Inflammatory macrophage (primary cell): ENCODE data around the gene BNC2.
A peak's percentile ranks its signal among the peaks of the same experiment; 100 is the strongest.
"Not testable (repeated sequence)": the region's sequence is repeated elsewhere in the genome, so short reads cannot be mapped to it uniquely, and the experiment has no call there.

Experiments used
- DNase-seq, 2 donors: peaks; one replicate each; pipeline ENCODE4 v3.0.0-alpha.2; 2020 to 2022

The BNC2 gene

DNA sequence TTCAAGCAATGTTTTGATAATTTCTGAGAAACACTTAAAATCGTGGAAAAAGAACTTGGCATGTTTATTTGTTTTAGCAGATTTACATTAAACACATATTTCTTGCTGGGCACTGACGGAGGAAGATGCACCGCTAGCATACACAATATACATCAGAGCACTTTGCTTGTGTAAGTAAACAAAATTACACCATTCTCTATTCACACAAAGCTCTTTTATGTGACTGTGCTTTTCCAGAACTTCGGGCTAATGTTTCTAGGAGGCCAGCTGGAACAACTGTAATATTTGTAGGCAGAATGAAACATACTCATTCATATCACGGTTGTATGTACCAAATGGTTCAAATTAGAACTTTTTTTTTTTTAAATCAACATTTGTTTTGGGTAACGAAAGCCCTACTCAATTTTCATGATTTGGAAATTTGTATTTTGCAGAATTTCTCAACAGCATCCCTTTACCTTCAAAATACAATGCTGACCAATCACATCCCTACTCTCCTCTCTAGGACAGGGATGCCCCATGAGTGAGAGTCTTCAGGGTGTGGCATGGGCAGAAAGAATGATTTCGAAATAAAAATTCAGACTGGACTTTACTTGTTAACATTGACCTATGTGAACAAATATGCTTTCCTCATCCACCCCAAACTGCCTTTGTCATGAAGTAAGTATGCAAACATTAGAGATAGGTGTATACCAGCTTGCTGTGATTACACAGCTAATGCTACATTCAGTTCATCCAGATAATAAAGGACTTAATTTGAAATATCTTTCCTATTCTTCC is 425.1 kb downstream of the BNC2 start:
- DNase-seq, result no peak

GRCh38 chr9:16442622-16443021 is 427.8 kb downstream of the BNC2 start:
- no peak for DNase-seq

- no peak for DNase-seq
These were observed 428.7 kb downstream of the BNC2 start for GRCh38 chr9:16441791-16442190.

DNA sequence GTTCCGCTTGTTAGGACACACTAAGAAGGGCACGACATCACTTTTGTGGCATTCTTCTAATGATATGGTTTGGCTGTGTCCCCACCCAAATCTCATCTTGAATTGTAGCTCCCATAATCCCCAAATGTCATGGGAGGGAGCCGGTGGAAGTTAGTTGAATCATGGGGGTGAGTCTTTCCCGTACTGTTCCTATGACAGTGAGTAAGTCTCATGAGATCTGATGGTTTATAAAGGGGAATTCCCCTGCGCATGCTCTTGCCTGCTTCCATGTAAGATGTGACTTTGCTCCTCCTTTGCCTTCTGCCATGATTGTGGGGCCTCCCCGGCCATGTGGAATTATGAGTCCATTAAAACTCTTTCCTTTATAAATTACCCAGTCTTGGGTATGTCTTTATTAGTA is 431.6 kb downstream of the BNC2 start:
- DNase-seq, result not testable (repeated sequence)

- DNase-seq, result no peak
These were observed 433.9 kb downstream of the BNC2 start for GRCh38 chr9:16436545-16436944.

DNA sequence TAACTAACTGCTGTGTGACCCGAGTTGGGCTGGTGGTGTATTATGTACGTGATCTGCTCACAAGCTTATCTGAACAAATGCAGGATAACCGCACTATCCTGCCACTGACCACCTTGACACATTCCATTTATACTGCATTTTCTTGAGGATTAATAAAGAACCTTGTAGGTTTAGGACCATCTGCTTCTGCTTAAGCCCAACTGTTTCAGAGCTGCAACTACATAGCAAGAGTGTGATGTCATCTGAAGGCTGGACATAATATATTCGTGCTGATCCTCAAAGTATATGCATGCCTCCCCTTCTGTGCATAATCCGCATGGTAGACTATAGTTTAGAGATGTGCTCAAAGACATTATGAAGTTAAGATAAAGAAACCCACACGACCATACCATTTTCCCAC is 435.9 kb downstream of the BNC2 start:
- DNase-seq, result no peak

- no peak for DNase-seq
These were observed 437.0 kb downstream of the BNC2 start for GRCh38 chr9:16433494-16433893.

- DNase-seq, result no peak
These were observed 438.6 kb downstream of the BNC2 start for GRCh38 chr9:16431666-16432392.

DNA sequence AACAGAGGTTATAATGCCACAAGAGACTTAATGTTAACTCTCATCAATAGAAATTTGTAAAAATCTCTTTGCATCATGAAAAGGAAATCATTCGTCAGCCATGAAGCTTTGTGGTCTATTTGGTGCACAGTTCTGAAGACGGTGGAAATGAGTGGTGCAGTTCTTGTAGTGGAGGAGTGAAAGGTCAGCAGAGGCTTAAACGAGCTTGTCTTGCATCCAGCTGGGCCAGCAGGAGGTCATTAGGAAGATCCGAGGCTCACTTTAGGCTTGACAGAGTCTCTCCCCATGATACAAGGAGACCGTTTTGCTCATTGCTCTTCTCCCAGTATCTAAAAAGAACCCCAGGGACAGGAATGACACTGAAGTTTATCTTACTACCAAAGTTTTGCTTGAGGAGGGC is 440.8 kb downstream of the BNC2 start:
- DNase-seq, result no peak

GRCh38 chr9:16427873-16428427 is 442.5 kb downstream of the BNC2 start:
- no peak for DNase-seq

DNA sequence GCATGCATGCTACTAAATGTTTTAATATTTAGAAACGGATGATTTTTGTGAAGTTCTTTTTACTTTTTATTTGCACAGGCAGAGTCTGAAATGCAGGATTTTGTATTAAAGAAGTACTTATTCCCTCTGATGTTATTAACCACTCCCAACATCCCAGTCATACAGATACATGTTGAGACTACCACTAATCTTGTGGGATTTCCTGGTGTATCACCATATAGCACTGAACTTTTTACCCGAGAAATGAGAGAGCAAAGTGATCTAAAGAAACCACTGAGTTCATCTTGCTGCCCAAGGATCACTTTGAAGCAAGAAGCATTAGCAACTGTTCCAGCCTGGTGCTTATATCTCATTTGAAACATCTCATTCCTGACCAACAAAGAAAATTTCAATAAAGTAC is 443.8 kb downstream of the BNC2 start:
- no peak for DNase-seq

GRCh38 chr9:16425562-16426231 is 444.8 kb downstream of the BNC2 start:
- no peak for DNase-seq

- DNase-seq, result no peak
These were observed 448.4 kb downstream of the BNC2 start for GRCh38 chr9:16422114-16422513.

DNA sequence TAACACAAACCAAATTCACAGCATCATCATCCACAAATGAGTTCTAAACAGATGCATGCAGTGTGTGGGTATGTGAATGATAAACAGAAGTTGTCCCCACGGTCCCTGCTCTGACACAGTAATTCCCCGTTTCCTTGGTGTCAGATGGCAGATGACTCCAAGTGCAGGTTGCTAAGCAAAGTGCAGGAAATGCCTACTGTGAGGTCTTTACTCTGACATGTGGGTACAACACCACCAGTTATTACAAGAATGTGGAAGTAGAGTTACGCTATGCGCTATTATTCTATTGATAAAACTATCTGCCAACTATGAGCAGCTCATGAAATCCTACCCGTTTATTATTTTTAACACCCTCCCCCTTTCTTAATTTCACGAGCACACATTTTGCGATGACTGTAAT is 448.9 kb downstream of the BNC2 start:
- peak; percentile 2 to 10 for DNase-seq

GRCh38 chr9:16419124-16419523 is 451.3 kb downstream of the BNC2 start:
- no peak for DNase-seq

- DNase-seq, result no peak
These were observed 451.7 kb downstream of the BNC2 start for GRCh38 chr9:16418721-16419120.

GRCh38 chr9:16417749-16418148 is 452.7 kb downstream of the BNC2 start:
- no peak for DNase-seq

DNA sequence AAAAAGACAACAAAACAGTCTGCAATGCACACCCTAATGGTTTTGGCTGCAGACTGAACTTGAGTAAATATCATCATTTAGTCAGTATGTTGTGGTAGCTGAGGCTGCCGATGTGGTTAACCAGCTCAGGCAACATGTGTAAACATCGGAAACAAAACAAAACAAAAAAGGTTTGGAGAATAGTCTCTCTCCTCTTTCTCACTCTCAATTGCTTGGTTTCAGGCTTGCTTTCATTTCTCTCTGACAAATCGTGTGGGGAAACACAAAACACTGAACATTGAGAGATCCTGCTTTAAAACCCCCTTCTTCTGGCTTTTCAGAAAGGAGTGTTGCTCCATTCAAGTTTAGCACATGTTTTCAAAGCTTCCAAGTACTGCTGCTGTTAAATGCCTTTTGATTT is 453.3 kb downstream of the BNC2 start:
- DNase-seq, result no peak

DNA sequence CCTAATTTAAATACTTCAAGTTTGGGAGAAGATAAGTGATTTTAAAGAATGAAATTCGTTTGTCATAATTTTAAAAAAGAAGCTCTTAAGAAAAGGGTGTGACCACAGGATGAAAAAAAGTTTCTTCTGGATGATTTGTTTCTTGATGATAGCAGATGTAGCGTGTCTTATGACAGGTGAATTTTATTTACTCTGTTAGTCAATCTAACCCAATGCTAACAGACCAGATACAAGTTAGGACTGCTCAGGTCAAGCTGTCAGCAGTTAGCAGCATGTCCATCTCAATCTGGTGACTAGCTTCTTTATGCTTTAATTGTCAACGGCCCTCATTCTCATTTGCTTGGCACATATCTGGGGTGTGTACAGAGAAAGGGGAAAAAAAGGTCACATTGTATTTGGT is 456.0 kb downstream of the BNC2 start:
- DNase-seq, result no peak

DNA sequence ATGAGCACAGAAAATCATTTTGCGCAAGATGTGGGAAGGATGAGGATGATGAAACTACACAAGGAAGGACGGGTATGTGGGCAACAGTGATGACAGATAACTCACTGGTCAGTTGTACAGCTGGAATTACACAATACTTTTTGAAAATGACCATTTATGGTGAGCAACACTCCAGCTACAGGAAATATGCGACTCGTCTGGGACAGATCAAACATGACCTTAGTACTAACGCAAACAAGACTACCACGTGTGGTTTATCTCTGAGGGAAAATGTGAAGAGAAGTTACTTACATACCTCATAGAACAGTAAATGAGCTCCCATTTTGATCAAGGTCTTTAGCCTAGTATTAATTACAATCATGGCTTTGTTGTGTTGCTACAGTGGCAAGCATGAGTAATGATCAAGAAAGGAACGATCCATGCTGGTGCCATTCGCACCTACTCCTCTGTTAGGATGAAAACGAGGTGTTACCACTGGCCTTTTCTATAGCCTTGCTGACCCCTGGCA is 456.9 kb downstream of the BNC2 start:
- peak; percentile 65 to 87 for DNase-seq

DNA sequence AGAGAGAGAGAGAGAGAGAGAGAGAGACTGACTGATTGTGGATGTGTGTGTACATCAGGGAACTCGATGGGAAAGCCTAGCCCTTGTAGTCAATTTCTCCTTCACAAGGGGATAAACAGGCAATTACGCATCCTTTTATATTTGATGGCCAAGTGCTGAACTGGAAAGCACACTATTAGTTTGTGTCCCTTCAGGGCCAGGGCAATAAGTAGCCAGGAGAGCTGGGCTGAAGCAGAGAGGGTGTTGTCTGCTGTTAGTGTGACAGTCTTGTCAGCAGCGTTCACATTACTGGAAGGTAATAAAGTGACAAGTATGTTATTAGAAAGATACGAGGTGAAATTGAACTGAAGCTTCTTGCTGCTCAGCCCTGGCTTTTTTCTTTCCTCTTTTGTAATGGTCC is 457.7 kb downstream of the BNC2 start:
- no peak for DNase-seq

DNA sequence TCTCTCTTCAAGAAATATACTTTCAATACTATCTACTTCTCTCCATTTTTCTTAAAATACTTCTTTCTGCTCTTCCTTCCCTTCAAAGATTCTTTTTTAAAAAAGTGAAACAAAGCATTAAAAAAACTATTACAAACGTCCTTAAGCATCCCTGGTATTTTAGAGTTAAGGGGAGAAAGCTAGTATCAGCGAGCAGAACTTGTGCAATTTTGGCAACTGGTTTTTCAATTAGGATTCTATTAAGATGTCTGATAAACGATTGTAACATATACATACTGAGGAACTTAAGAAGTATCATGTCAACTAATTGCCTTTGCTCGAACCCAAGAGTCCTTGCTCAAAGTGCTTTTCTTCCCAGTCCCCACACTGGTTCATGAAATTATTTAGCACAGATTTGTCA is 459.2 kb downstream of the BNC2 start:
- DNase-seq, result no peak

- DNase-seq, result no peak
These were observed 459.7 kb downstream of the BNC2 start for GRCh38 chr9:16410601-16411280.
